ENCODE data around the gene CHST3.
A peak's percentile ranks its signal among the peaks of the same experiment; 100 is the strongest.

CHST3 gene

DNA sequence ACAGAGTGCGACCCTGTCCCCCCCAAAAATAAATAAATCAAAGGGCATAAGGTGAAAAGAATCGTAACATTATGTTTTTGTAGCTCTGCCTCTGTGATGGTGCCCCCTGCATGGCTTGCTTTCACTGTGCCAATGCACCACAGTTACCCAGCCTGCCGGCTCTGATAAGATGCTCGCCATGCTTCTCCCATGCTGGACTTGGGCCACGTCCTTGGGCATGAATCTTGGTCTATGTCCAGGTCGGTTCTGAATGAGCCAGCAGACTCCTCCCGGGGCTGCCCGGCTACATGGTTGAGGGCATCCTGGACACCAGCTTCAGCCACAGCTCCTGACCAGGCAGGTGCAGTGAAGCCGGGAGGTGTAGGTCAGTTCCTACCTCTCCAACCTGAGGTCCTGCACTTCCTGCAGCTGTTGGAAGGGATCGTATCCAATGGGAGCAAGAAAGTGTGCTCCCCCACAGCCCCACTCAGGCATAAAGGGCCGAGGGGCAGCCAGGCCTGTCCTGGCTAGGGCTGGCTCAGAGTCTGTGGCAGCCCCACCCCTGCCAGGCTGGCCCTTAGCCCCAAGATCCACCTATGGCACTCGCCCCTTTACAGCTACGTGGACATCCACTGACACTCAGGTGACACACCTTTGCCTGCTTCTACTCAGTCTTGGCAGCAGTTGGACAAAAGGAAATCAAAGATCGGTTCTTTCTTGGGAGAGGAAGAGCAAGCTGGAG, 34.1 kb downstream of the CHST3 start:
- TF ChIP-seq, protein P1, sequence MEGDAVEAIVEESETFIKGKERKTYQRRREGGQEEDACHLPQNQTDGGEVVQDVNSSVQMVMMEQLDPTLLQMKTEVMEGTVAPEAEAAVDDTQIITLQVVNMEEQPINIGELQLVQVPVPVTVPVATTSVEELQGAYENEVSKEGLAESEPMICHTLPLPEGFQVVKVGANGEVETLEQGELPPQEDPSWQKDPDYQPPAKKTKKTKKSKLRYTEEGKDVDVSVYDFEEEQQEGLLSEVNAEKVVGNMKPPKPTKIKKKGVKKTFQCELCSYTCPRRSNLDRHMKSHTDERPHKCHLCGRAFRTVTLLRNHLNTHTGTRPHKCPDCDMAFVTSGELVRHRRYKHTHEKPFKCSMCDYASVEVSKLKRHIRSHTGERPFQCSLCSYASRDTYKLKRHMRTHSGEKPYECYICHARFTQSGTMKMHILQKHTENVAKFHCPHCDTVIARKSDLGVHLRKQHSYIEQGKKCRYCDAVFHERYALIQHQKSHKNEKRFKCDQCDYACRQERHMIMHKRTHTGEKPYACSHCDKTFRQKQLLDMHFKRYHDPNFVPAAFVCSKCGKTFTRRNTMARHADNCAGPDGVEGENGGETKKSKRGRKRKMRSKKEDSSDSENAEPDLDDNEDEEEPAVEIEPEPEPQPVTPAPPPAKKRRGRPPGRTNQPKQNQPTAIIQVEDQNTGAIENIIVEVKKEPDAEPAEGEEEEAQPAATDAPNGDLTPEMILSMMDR (IDR thresholded peaks at IDR 0.05), result no peak
- Histone ChIP-seq H3K4me3 (no peak overlapping the region), H3K27ac (peak overlapping the region; percentile 76 to 81), H3K4me1 (peaks cover 6 to 76% (median 64%) of the 10 kb centered on the region in 4 donors), H3K27me3 (no peaks in the 10 kb centered on the region), H3K36me3 (peaks cover 0 to 7% (median 0%) of the 10 kb centered on the region in 3 donors), H3K9me3 (no peaks in the 10 kb centered on the region)
- peak in 1 of 2 donors; percentile 84 for DNase-seq
- intact Hi-C loops (cut with DNase I; ENCODE audit: low total_unique reads), result no loop called here

DNA sequence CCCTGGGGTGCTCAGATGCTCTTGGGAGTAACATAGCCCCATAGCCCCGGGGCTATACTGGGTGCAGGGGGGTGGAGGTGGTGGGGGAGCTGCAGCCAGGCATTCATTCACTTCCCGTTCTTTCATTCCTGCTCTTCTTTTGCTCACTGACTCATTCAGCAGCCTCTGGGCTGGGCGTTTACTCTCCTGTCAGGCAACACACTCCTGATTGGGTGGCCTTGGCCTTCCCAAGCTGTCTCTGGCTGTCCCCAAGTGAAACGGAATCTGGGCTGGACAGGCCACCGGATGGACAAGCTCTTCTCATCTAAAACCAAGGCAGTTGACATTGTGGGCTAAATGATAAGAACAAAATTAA, 34.6 kb downstream of the CHST3 start:
- DNase-seq, result peak; percentile 74 to 86
- Histone ChIP-seq H3K36me3 (peaks cover 0 to 7% (median 0%) of the 10 kb centered on the region in 3 donors), H3K4me3 (peak overlapping the region in 1 of 2 donors; percentile 19), H3K27ac (peak overlapping the region; percentile 76 to 81), H3K9me3 (no peaks in the 10 kb centered on the region), H3K27me3 (no peaks in the 10 kb centered on the region), H3K4me1 (peaks cover 6 to 76% (median 64%) of the 10 kb centered on the region in 4 donors)
- intact Hi-C loops (cut with DNase I; ENCODE audit: low total_unique reads), result loop anchor here (1.0 kb wide), 1 partner anchor 34 kb away; no protein-coding TSS in a partner anchor
- TF ChIP-seq, protein P1 (IDR thresholded peaks at IDR 0.05), result no peak

DNA sequence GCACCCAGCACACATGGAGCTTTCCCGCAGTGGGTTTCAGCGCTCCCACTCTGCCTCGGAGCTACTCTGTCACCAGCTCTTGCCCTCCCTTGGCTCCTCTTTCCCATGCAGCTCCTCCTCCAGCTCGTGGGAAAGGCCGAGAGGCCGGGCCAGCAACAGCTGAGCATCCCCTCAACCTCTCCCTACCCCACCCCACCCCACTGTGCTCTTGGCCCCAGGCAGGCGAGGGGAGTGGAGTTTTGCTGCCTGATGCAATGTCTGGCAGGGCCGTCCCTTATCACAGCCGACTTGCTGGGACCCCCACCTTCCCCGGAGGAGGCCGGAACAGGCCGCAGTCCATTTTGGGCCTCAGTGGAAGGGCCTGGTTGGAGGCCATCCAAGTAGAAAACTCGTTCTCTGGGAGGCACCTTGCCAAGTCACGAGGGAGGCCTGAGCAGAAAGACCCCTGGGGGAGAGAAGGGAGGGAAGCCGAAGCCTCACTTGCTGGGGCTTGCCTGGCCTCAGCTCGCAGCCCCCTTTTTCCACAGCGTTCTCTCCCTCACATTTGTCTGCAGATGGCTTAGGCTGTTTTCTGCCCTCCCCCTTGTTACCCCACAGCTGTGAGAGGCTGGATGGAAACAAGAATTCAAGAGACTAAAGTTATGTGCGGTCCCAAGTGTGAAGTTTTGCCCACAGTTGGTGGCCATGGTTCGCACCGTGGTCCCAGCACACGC, 35.3 kb downstream of the CHST3 start:
- H3K4me1 ChIP-seq, result peaks cover 6 to 76% (median 64%) of the 10 kb centered on the region in 4 donors
- intact Hi-C loops (cut with DNase I; ENCODE audit: low total_unique reads), result loop anchor here (1.0 kb wide), 1 partner anchor 34 kb away; no protein-coding TSS in a partner anchor
- TF ChIP-seq, protein P1 (IDR thresholded peaks at IDR 0.05), result no peak
- H3K9me3 ChIP-seq, result no peaks in the 10 kb centered on the region
- H3K27me3 ChIP-seq, result no peaks in the 10 kb centered on the region
- H3K4me3 ChIP-seq, result peak overlapping the region in 1 of 2 donors; percentile 19
- peak; percentile 74 to 90 for DNase-seq
- peaks cover 0 to 8% (median 0%) of the 10 kb centered on the region in 3 donors for H3K36me3 ChIP-seq
- peak overlapping the region; percentile 76 to 81 for H3K27ac ChIP-seq

DNA sequence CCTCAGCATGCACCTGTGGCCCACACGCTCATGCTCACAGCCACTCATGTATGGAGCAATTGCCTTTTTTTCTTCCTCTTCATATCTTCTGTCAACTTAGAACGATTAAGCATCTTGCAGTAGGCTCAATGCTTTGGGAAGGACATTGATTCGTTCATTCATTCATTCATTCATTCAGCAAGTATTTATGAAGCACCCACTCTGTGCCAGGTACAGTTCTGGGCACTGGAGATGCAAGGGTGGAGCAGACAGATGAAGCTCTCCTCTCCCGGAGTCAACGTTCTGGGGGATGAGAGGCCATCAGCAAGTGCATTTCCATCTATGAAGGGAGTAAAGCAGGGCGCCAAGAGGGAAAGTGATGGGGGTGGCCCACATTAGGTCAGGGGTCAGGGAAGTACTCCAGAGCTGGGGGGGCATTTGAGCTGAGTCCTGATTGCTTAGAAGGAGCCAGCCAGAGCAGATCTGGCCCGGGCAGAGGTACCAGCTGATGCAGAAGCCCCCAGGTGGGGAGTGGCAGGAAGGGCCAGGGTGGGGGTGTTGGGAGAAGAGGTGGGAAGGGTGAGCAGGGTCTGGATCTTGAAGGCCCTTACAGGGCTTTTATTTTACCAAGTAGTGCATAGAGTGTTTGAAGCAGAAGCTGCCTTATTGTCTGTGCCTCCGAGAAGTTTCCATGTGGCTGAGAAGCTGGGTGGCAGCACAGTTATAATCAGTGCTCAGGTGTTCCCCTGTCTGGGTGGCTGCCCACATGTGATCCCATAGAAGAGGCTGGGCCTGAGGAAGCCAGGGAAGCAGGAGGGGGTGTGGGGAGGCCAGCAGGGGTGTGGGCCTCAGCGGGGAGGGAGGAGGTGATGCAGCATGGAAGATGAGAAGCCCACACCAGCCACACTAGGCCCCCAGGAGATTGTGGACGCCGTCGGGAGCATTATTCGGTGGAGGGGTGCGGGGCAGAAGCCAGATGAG, 36.2 kb downstream of the CHST3 start:
- Histone ChIP-seq H3K27ac (peak overlapping the region; percentile 76 to 81), H3K36me3 (peaks cover 0 to 13% (median 1%) of the 10 kb centered on the region in 3 donors), H3K27me3 (no peaks in the 10 kb centered on the region), H3K4me3 (no peak overlapping the region), H3K9me3 (no peaks in the 10 kb centered on the region), H3K4me1 (peaks cover 6 to 71% (median 58%) of the 10 kb centered on the region in 4 donors)
- DNase-seq, result no peak
- TF ChIP-seq, protein P1 (IDR thresholded peaks at IDR 0.05), result no peak
- intact Hi-C loops (cut with DNase I; ENCODE audit: low total_unique reads), result no loop called here

DNA sequence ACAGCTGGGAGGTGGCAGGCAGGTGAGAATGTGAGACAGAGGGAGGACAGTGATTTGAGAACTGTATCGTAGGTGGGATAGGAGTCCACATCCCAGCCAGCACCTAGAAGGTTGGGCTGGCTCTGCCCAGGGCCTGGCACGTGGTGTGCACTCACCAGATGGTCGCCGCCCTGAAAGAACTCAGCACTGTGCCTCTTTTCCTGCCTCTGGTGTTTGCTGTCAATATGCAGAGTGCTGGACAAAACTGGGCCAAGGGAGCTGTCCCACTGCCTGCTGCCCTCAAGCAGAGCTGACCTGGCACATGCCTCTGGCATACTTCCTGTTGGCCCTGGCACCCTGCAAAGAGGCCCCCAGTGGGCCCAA, 36.8 kb downstream of the CHST3 start:
- TF ChIP-seq, protein P1 (IDR thresholded peaks at IDR 0.05), result no peak
- Histone ChIP-seq H3K36me3 (peaks cover 0 to 19% (median 8%) of the 10 kb centered on the region in 3 donors), H3K9me3 (no peaks in the 10 kb centered on the region), H3K27ac (peak overlapping the region; percentile 76 to 81), H3K27me3 (no peaks in the 10 kb centered on the region), H3K4me3 (no peak overlapping the region), H3K4me1 (peaks cover 6 to 64% (median 52%) of the 10 kb centered on the region in 4 donors)
- peak in 1 of 2 donors; percentile 80 for DNase-seq
- intact Hi-C loops (cut with DNase I; ENCODE audit: low total_unique reads), result no loop called here

Data from tibial artery (tissue), 4 donors.